DND-41 (cell line): ENCODE data around the gene HMGN3.

Experiments
- ATAC-seq: fragments of 200-7000 bp; cut with Tn5 transposase; 3 replicates; pipeline ENCODE4 v1.9.1; 2021; ENCODE audit warnings: low read depth; ENCODE audit not compliant: insufficient read depth
- DNase-seq: peaks from one replicate; pipeline ENCODE4 v3.0.0-alpha.2; 2020
- H2AFZ ChIP-seq: 2 replicates; pipeline ENCODE4 v1.6.0; 2012; ENCODE audit warnings: low read depth, low read length
- H3K27ac ChIP-seq: 2 replicates; pipeline ENCODE4 v1.5.1; 2012; ENCODE audit warnings: low read length, inconsistent platforms
- H3K27me3 ChIP-seq: fragments of 200-600 bp; sonication (generic); 2 replicates; pipeline ENCODE4 v1.6.0; 2012; ENCODE audit warnings: low read length, mild to moderate bottlenecking, inconsistent platforms; ENCODE audit not compliant: insufficient read depth, poor library complexity
- H3K36me3 ChIP-seq: 2 replicates; pipeline ENCODE4 v1.5.1; 2012; ENCODE audit warnings: low read length, inconsistent platforms; ENCODE audit not compliant: insufficient read depth
- H3K4me1 ChIP-seq: 2 replicates; pipeline ENCODE4 v1.5.1; 2012; ENCODE audit warnings: mild to moderate bottlenecking, low read length; ENCODE audit not compliant: insufficient read depth
- H3K4me2 ChIP-seq: 2 replicates; pipeline ENCODE4 v1.6.0; 2012; ENCODE audit warnings: mild to moderate bottlenecking, moderate library complexity, low read length, inconsistent platforms; ENCODE audit not compliant: insufficient read depth
- H3K4me3 ChIP-seq, 2 experiments: fragments of 200-600 bp in 1 of 2; shearing (Covaris generic) in 1 of 2; 2 replicates each; pipeline ENCODE4 v1.5.1; 2012 to 2016; ENCODE audit warnings: inconsistent platforms in 2 of 2, low read length in 2 of 2, mild to moderate bottlenecking in 2 of 2, low read depth in 1 of 2, moderate library complexity in 1 of 2
- H3K79me2 ChIP-seq: 2 replicates; pipeline ENCODE4 v1.6.0; 2012; ENCODE audit warnings: low read length, inconsistent platforms; ENCODE audit not compliant: insufficient read depth
- H3K9ac ChIP-seq: 2 replicates; pipeline ENCODE4 v1.6.0; 2012; ENCODE audit warnings: low read depth, mild to moderate bottlenecking, inconsistent platforms, low read length, moderate library complexity
- H3K9me3 ChIP-seq: 2 replicates; pipeline ENCODE4 v1.5.1; 2012; ENCODE audit warnings: low read length, moderate library complexity, mild to moderate bottlenecking, inconsistent platforms; ENCODE audit not compliant: insufficient read depth, severe bottlenecking
- H4K20me1 ChIP-seq: 2 replicates; pipeline ENCODE4 v1.6.0; 2012; ENCODE audit warnings: low read length; ENCODE audit not compliant: insufficient read depth
- EZH2 ChIP-seq: IDR thresholded peaks from 3 replicates; pipeline ENCODE4 v1.6.1; 2012; ENCODE audit warnings: borderline replicate concordance, low read depth, mild to moderate bottlenecking, moderate library complexity, low read length, inconsistent platforms; ENCODE audit not compliant: severe bottlenecking
- TF ChIP-seq, protein P1 (sequence below): IDR thresholded peaks from 2 replicates; pipeline ENCODE4 v1.5.1; 2012; ENCODE audit warnings: borderline replicate concordance, low read length, moderate library complexity, mild to moderate bottlenecking; ENCODE audit not compliant: poor library complexity, severe bottlenecking; ENCODE audit errors: extremely low read depth

The HMGN3 gene

DNA sequence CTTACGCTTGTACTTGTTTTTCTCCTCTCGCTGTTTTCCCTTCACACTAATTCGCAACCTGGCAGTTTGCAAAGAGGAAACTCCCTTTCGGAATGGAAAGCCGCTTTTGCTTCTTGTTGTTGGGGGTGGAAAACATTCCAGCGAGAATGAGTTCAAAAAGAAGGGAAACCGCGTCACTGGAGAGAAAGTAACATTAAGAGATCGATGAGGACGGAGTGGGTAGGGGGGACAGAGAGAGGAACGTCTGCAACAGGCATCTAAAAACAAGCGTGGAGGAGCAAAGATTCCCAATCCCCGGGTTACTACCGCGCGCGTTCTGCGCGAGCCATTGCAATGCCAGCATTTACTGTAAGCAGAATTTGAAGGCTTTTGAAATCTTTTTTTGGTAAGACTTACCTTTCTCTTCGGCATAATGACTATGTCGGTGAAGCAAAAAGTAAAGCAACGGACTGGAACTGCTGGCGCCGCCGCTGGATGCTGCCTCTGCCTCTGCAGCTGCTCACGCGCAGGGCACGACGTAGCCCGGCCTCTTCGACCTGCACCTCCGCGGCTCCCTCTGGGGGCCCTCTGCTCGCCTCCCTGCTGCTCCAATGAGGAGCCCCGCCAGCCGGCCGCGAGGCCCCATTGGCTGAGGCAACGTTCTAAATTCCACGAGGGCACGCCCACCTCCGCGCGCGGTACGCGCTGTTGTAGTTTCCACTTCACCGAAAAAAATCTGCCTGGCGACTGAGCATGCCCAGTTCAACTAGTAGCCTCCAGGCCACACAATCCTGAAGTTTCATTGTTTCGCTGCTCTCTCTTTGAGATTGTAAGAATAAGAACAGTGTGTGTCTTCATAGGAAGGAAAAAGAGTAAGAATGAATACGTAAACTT is at the start of gene HMGN3:
TSS of gene HMGN3 (minus strand) at position 533 of the 873 bp plus-strand sequence.
- H2AFZ ChIP-seq, result peak within 1 kb of the TSS; percentile 94
- no peaks in the 10 kb centered on the region; the same call in 1 of the 2 replicates for H3K36me3 ChIP-seq
- peak; percentile 94 for ATAC-seq
- peak within 1 kb of the TSS; percentile 72 for H3K4me2 ChIP-seq
- no peak for TF ChIP-seq EZH2
- TF ChIP-seq, protein P1, sequence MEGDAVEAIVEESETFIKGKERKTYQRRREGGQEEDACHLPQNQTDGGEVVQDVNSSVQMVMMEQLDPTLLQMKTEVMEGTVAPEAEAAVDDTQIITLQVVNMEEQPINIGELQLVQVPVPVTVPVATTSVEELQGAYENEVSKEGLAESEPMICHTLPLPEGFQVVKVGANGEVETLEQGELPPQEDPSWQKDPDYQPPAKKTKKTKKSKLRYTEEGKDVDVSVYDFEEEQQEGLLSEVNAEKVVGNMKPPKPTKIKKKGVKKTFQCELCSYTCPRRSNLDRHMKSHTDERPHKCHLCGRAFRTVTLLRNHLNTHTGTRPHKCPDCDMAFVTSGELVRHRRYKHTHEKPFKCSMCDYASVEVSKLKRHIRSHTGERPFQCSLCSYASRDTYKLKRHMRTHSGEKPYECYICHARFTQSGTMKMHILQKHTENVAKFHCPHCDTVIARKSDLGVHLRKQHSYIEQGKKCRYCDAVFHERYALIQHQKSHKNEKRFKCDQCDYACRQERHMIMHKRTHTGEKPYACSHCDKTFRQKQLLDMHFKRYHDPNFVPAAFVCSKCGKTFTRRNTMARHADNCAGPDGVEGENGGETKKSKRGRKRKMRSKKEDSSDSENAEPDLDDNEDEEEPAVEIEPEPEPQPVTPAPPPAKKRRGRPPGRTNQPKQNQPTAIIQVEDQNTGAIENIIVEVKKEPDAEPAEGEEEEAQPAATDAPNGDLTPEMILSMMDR, result no peak
- peak within 1 kb of the TSS; percentile 63 to 67 for H3K4me3 ChIP-seq
- peak; percentile 96 for DNase-seq
- H3K9me3 ChIP-seq, result no peaks in the 10 kb centered on the region
- H4K20me1 ChIP-seq, result peaks cover 5% of the 10 kb centered on the region; the same call in 1 of the 2 replicates
- peaks cover 36% of the 10 kb centered on the region for H3K4me1 ChIP-seq
- H3K79me2 ChIP-seq, result peaks cover 49% of the 10 kb centered on the region
- H3K27ac ChIP-seq, result peak within 1 kb of the TSS; percentile 90
- H3K9ac ChIP-seq, result peak within 1 kb of the TSS; percentile 73
- H3K27me3 ChIP-seq, result no peaks in the 10 kb centered on the region

DNA sequence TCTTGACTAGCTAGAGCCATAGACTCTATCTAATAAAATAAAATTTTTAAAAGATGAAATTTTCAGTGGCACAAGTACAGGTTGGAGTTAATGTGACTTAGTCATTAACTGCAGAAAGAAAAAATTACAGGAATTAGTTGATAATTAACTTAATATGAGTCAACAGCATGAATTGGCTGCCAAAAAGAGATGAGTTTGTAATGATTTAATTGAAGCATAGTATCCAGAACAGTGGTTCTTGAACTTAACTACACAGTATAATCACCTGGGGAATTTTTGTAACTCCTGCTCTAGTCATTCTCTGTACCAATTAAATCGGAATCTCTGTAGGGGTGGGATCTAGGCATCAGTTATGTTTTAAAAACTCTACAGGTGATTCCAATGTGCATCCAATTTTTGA is 46.3 kb upstream of the HMGN3 start:
- no peak overlapping the region for H3K27ac ChIP-seq

DNA sequence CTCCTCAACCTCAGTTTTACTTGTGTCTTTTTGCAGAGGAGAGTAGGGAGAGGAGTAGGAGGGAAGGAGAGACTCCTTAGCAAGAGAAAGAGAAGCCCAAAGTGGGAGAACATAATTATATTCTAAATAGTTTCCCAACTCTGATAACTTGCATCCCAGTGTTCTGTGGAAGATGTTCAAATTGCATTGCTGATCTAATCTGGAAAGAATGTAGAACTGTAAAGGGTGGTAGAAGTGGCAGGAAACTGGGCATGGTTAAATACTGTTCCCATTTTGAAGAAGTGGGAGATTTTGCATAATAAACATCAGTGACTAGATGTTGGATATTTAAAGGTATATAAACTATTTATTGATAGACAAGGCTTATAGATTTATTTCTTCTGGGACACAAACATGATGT is 42.6 kb upstream of the HMGN3 start:
- H3K9me3 ChIP-seq, result peaks cover 2% of the 10 kb centered on the region
- no peak for DNase-seq
- no peak for ATAC-seq
- no peak overlapping the region for H3K27ac ChIP-seq
- no peaks in the 10 kb centered on the region for H4K20me1 ChIP-seq
- TF ChIP-seq, protein P1, result no peak
- TF ChIP-seq EZH2, result no peak
- no peaks in the 10 kb centered on the region for H3K4me1 ChIP-seq
- no peaks in the 10 kb centered on the region for H3K27me3 ChIP-seq
- H3K4me3 ChIP-seq, result no peak overlapping the region
- H2AFZ ChIP-seq, result no peak overlapping the region
- H3K36me3 ChIP-seq, result no peaks in the 10 kb centered on the region
- H3K4me2 ChIP-seq, result no peak overlapping the region
- no peaks in the 10 kb centered on the region for H3K79me2 ChIP-seq
- no peak overlapping the region for H3K9ac ChIP-seq

More for the DNA sequence above, 46.3 kb upstream of the HMGN3 start:
- no peak overlapping the region for H2AFZ ChIP-seq
- no peaks in the 10 kb centered on the region for H3K79me2 ChIP-seq
- peaks cover 2% of the 10 kb centered on the region for H3K9me3 ChIP-seq
- no peaks in the 10 kb centered on the region for H4K20me1 ChIP-seq
- no peaks in the 10 kb centered on the region for H3K4me1 ChIP-seq
- H3K27me3 ChIP-seq, result no peaks in the 10 kb centered on the region
- no peak overlapping the region for H3K9ac ChIP-seq
- no peak for TF ChIP-seq EZH2
- TF ChIP-seq, protein P1, result no peak
- H3K36me3 ChIP-seq, result no peaks in the 10 kb centered on the region
- DNase-seq, result no peak
- H3K4me2 ChIP-seq, result no peak overlapping the region
- no peak overlapping the region for H3K4me3 ChIP-seq
- ATAC-seq, result no peak
